ENCODE results near the gene CCIN. TPM values are rescaled to one million over a fixed set of nuclear protein-coding genes. Genes with fewer than 3 reads are reported as not detected.

The CCIN gene
- total RNA-seq, 1 experiment from 2014 or later, result 0.13 TPM

GRCh38 chr9:36138496-36138895 is 30.7 kb upstream of the CCIN start:
- H3K4me1 ChIP-seq (ENCODE audit: control insufficient read depth, insufficient read depth, low read length), result peaks cover 10% of the 10 kb centered on the region
- no peaks in the 10 kb centered on the region for H3K36me3 ChIP-seq (ENCODE audit: control insufficient read depth, insufficient read depth, low read length)
- in situ Hi-C loops (cut with HindIII; ENCODE audit: low pct_unique_long_range_greater_than_20kb, low sequenced_read_pairs), result no loop called here
- no peak overlapping the region for H3K4me3 ChIP-seq (ENCODE audit: low read depth in 2 of 2, low read length in 2 of 2)
- ChIA-PET POLR2A (interaction anchor here (0.5 kb wide), 1 partner anchor 171 kb away, joined by 3 read pairs; no protein-coding TSS in a partner anchor), CTCF (interaction anchor here (0.6 to 1.4 kb wide), 2 partner anchors 11 to 36 kb away, joined by 3 to 5 read pairs; no protein-coding TSS in a partner anchor)
- DNase-seq (ENCODE audit: low read depth, low spot score) (no peak), ATAC-seq (no peak)
- BruUV-seq (replicated peaks), result no TSS peak
- peaks cover 11% of the 10 kb centered on the region for H3K27me3 ChIP-seq (ENCODE audit: control insufficient read depth, insufficient read depth, low read length)
- no peak for TF ChIP-seq SIN3A (IDR thresholded peaks at IDR 0.05; ENCODE audit: borderline replicate concordance, insufficient read depth, low read depth, low read length)
- TF ChIP-seq CTCF (IDR thresholded peaks at IDR 0.05), result no peak
- no peak for TF ChIP-seq REST (IDR thresholded peaks at IDR 0.05; ENCODE audit: insufficient read depth in 1 of 2, low read depth in 2 of 2, low read length in 1 of 2)
- no peak for TF ChIP-seq TCF7L2 (IDR thresholded peaks at IDR 0.05; ENCODE audit: low read depth, low read length)
- intact Hi-C loops (cut with micrococcal nuclease; ENCODE audit: unreplicated experiment), result no loop called here
- H3K9me3 ChIP-seq (ENCODE audit: control insufficient read depth, insufficient read depth, low read depth, low read length), result no peaks in the 10 kb centered on the region
- no peak overlapping the region for H3K27ac ChIP-seq (ENCODE audit: low read length)

- ATAC-seq (no peak), DNase-seq (ENCODE audit: low read depth, low spot score) (no peak)
- ChIA-PET POLR2A (interaction anchor here (0.5 to 1.3 kb wide), 2 partner anchors 52 to 171 kb away, joined by 3 read pairs; partner anchors contain the start of gene CLTA), CTCF (interaction anchor here (0.6 to 1.4 kb wide), 2 partner anchors 11 to 37 kb away, joined by 3 to 5 read pairs; no protein-coding TSS in a partner anchor)
- no peak overlapping the region for H3K4me3 ChIP-seq (ENCODE audit: low read depth in 2 of 2, low read length in 2 of 2)
- H3K36me3 ChIP-seq (ENCODE audit: control insufficient read depth, insufficient read depth, low read length), result no peaks in the 10 kb centered on the region
- BruUV-seq (replicated peaks), result no TSS peak
- peaks cover 10% of the 10 kb centered on the region for H3K4me1 ChIP-seq (ENCODE audit: control insufficient read depth, insufficient read depth, low read length)
- H3K9me3 ChIP-seq (ENCODE audit: control insufficient read depth, insufficient read depth, low read depth, low read length), result no peaks in the 10 kb centered on the region
- intact Hi-C loops (cut with micrococcal nuclease; ENCODE audit: unreplicated experiment) (no loop called here), in situ Hi-C loops (cut with HindIII; ENCODE audit: low pct_unique_long_range_greater_than_20kb, low sequenced_read_pairs) (no loop called here)
- peaks cover 11% of the 10 kb centered on the region for H3K27me3 ChIP-seq (ENCODE audit: control insufficient read depth, insufficient read depth, low read length)
- TF ChIP-seq REST (IDR thresholded peaks at IDR 0.05; ENCODE audit: insufficient read depth in 1 of 2, low read depth in 2 of 2, low read length in 1 of 2) (no peak), POLR2AphosphoS5 (IDR thresholded peaks at IDR 0.05; ENCODE audit: low read depth, low read length) (no peak), SIN3A (IDR thresholded peaks at IDR 0.05; ENCODE audit: borderline replicate concordance, insufficient read depth, low read depth, low read length) (no peak), CTCF (IDR thresholded peaks at IDR 0.05) (no peak), TCF7L2 (IDR thresholded peaks at IDR 0.05; ENCODE audit: low read depth, low read length) (no peak)
- H3K27ac ChIP-seq (ENCODE audit: low read length), result no peak overlapping the region
Measured at GRCh38 chr9:36138901-36139300, 30.3 kb upstream of the CCIN start.

Measured in Panc1 (cell line).